HEK293 (cell line): ENCODE data around the gene S100A13.

Experiments used
- CTCF ChIA-PET: fragments of 350-600 bp; formaldehyde crosslinking; extraction: SDS; loops from one replicate; lab custom pipeline; 2021; ENCODE audit warnings: antibody characterized with exemption; lab: Yijun Ruan, JAX
- POLR2A ChIA-PET: fragments of 300-600 bp; formaldehyde crosslinking; extraction: SDS; loops from one replicate; lab custom pipeline; 2020; ENCODE audit warnings: antibody characterized with exemption, inconsistent platforms; lab: Yijun Ruan, JAX
- H3K27ac ChIP-seq: fragments of 200-500 bp; sonication (Bioruptor generic); 2 replicates; pipeline ENCODE4 v1.5.1; 2014; ENCODE audit warnings: low read depth, low read length, control low read depth, inconsistent platforms; ENCODE audit errors: extremely low read depth
- H3K36me3 ChIP-seq, 2 experiments: fragments of 200-500 bp in 1 of 2; sonication (Bioruptor generic) in 1 of 2; 1 replicate in 1 of 2; 2 replicates in 1 of 2; pipeline ENCODE4 v1.5.1; 2014 to 2017; ENCODE audit warnings: inconsistent platforms in 2 of 2, low read length in 2 of 2; ENCODE audit not compliant: control insufficient read depth in 2 of 2, insufficient read depth in 1 of 2
- H3K4me1 ChIP-seq: fragments of 200-500 bp; sonication (Bioruptor generic); 2 replicates; pipeline ENCODE4 v1.5.1; 2014; ENCODE audit warnings: mild to moderate bottlenecking, low read length, inconsistent platforms; ENCODE audit not compliant: control insufficient read depth, insufficient read depth
- H3K4me3 ChIP-seq: 2 replicates; pipeline ENCODE4 v1.5.1; 2011; ENCODE audit warnings: low read depth, mild to moderate bottlenecking, control low read depth, low read length, moderate library complexity
- H3K9me3 ChIP-seq: fragments of 200-500 bp; sonication (Bioruptor generic); 2 replicates; pipeline ENCODE4 v1.5.1; 2014; ENCODE audit warnings: low read depth, low read length, inconsistent platforms; ENCODE audit not compliant: control insufficient read depth, insufficient read depth
- GLIS2 ChIP-seq: fragments of 450-650 bp; formaldehyde crosslinking; IDR thresholded peaks from 2 replicates; pipeline ENCODE4 v1.5.1; 2016; ENCODE audit warnings: missing biosample characterization, missing genetic modification characterization
- KLF1 ChIP-seq: fragments of 450-650 bp; formaldehyde crosslinking; IDR thresholded peaks from 2 replicates; pipeline ENCODE4 v1.5.1; 2016; ENCODE audit warnings: missing biosample characterization, missing genetic modification characterization
- KLF10 ChIP-seq: fragments of 450-650 bp; IDR thresholded peaks from 2 replicates; pipeline ENCODE4 v1.5.1; 2018; ENCODE audit warnings: missing biosample characterization, mild to moderate bottlenecking, missing genetic modification characterization
- PBX3 ChIP-seq: sonication (generic); formaldehyde crosslinking; IDR thresholded peaks from 2 replicates; pipeline ENCODE4 v1.8.1; 2022; ENCODE audit warnings: mild to moderate bottlenecking, moderate library complexity, missing genetic modification reagents
- REST ChIP-seq: fragments of 450-650 bp; formaldehyde crosslinking; IDR thresholded peaks from 2 replicates; pipeline ENCODE4 v1.5.1; 2016; ENCODE audit warnings: missing biosample characterization, missing genetic modification characterization
- ZIC2 ChIP-seq: fragments of 450-650 bp; formaldehyde crosslinking; IDR thresholded peaks from 2 replicates; pipeline ENCODE4 v1.5.1; 2016; ENCODE audit warnings: missing biosample characterization, missing genetic modification characterization
- ZNF341 ChIP-seq: fragments of 450-650 bp; formaldehyde crosslinking; IDR thresholded peaks from 2 replicates; pipeline ENCODE4; 2016; ENCODE audit warnings: low read depth, missing biosample characterization, missing genetic modification characterization
- ZNF449 ChIP-seq: fragments of 450-650 bp; formaldehyde crosslinking; IDR thresholded peaks from 2 replicates; pipeline ENCODE4 v1.5.1; 2017; ENCODE audit warnings: missing biosample characterization, mild to moderate bottlenecking, missing genetic modification characterization, moderate library complexity
- ZNF518A ChIP-seq: fragments of 450-650 bp; formaldehyde crosslinking; conservative IDR thresholded peaks from 2 replicates; pipeline ENCODE4 v1.5.1; 2016; ENCODE audit warnings: low read depth, missing biosample characterization, missing genetic modification characterization
- ZNF791 ChIP-seq: fragments of 450-650 bp; formaldehyde crosslinking; IDR thresholded peaks from 2 replicates; pipeline ENCODE4 v1.5.1; 2016; ENCODE audit warnings: missing biosample characterization, missing genetic modification characterization

S100A13 gene

GRCh38 chr1:153613406-153613805, 13.9 kb downstream of the S100A13 start:
- no peak for TF ChIP-seq REST (tag by site-specific recombination)
- Histone ChIP-seq H3K27ac (no peak overlapping the region), H3K9me3 (no peaks in the 10 kb centered on the region), H3K4me1 (no peaks in the 10 kb centered on the region), H3K36me3 (peaks cover 0 to 3% of the 10 kb centered on the region in 2 experiments; a peak in 1 of 3 replicates), H3K4me3 (no peak overlapping the region)
- ChIA-PET POLR2A (interaction anchor here (1.9 to 3.3 kb wide), 2 partner anchors 14 to 20 kb away, joined by 10 to 24 read pairs; partner anchors contain the start of genes CHTOP, S100A1 and S100A13), CTCF (interaction anchor here (1.0 to 4.8 kb wide), 2 partner anchors 14 to 41 kb away, joined by 3 to 28 read pairs; partner anchors contain the start of genes S100A1 and S100A13)

- H3K4me3 ChIP-seq = peak within 1 kb of the TSS; percentile 24
- no peak within 1 kb of the TSS for H3K27ac ChIP-seq
- peaks cover 0 to under 1% of the 10 kb centered on the region in 2 experiments; a peak in 1 of 3 replicates for H3K36me3 ChIP-seq
- no peaks in the 10 kb centered on the region for H3K4me1 ChIP-seq
- TF ChIP-seq ZNF449 (tag by site-specific recombination) (0 out of 2 replicates have a peak, but pooled peaks have one; percentile 21), ZNF341 (peak; percentile 28; the same call in 1 of the 2 replicates), KLF10 (tag by site-specific recombination) (no peak), GLIS2 (0 out of 2 replicates have a peak, but pooled peaks have one; percentile 3), ZIC2 (tag by site-specific recombination) (peak; percentile 92), ZNF791 (tag by site-specific recombination) (no peak), KLF1 (peak; percentile 74), PBX3 (no peak), ZNF518A (tag by site-specific recombination) (no peak)
- CTCF ChIA-PET = interaction anchor here (0.6 to 4.8 kb wide), 3 partner anchors 14 to 118 kb away, joined by 3 to 28 read pairs (median 6); partner anchors contain the start of genes S100A1 and S100A13
- POLR2A ChIA-PET = interaction anchor here (1.1 to 1.9 kb wide), 2 partner anchors 14 to 21 kb away, joined by 6 to 24 read pairs; partner anchors contain the start of genes CHTOP, S100A1 and S100A13
- H3K9me3 ChIP-seq = no peaks in the 10 kb centered on the region
Observed at GRCh38 chr1:153612755-153613331, 14.5 kb downstream of the S100A13 start, which contains the start of gene S100A16. S100A16 (minus strand) TSS chr1:153613137; CDS start chr1:153608151, 4,986 bp downstream.
